Kidney (tissue), 14 donors: ENCODE measurements around the gene USP24. TPM values are rescaled to one million over a fixed set of nuclear protein-coding genes. Genes with fewer than 3 reads are reported as not detected.
A peak's percentile ranks its signal among the peaks of the same experiment; 100 is the strongest.

Source experiments
- DNase-seq, 5 donors: peaks; one replicate each; pipeline ENCODE4 v3.0.0-alpha.2; 2013 to 2020
- FAIRE-seq: peaks from 2 replicates; lab custom pipeline; 2012; peaks lifted over from hg19 to GRCh38; lab: Jason Lieb, UNC
- H3K27ac ChIP-seq, 2 donors: one replicate each; pipeline ENCODE4 v1.7.0; 2013; ENCODE audit warnings: low read depth in 2 of 2, low read length in 2 of 2, inconsistent platforms in 1 of 2
- H3K27me3 ChIP-seq: one replicate; pipeline ENCODE4 v1.7.1; 2013; ENCODE audit warnings: low read length, inconsistent platforms; ENCODE audit not compliant: control insufficient read depth, insufficient read depth
- H3K36me3 ChIP-seq, 3 donors: one replicate each; pipeline versions ENCODE4 v1.7.0 to v1.7.1; 2013; ENCODE audit warnings: low read length in 3 of 3, control low read depth in 1 of 3, inconsistent platforms in 1 of 3; ENCODE audit not compliant: insufficient read depth in 3 of 3, control insufficient read depth in 2 of 3
- H3K4me1 ChIP-seq, 3 donors: one replicate each; pipeline versions ENCODE4 v1.7.0 to v1.7.1; 2013; ENCODE audit warnings: low read length in 3 of 3, inconsistent platforms in 1 of 3, low read depth in 1 of 3; ENCODE audit not compliant: control insufficient read depth in 2 of 3, insufficient read depth in 2 of 3
- H3K4me3 ChIP-seq, 3 donors: one replicate each; pipeline versions ENCODE4 v1.7.0 to v1.8.1; 2013; ENCODE audit warnings: low read length in 3 of 3, control low read depth in 1 of 3, inconsistent platforms in 1 of 3
- H3K9ac ChIP-seq, 3 donors: one replicate each; pipeline versions ENCODE4 v1.7.0 to v1.7.1; 2013; ENCODE audit warnings: low read length in 3 of 3, control low read depth in 1 of 3, inconsistent platforms in 1 of 3
- H3K9me3 ChIP-seq, 3 donors: one replicate each; pipeline versions ENCODE4 v1.7.0 to v1.7.1; 2013; ENCODE audit warnings: low read length in 3 of 3, control low read depth in 1 of 3, inconsistent platforms in 1 of 3; ENCODE audit not compliant: control insufficient read depth in 2 of 3, insufficient read depth in 1 of 3
- CTCF ChIP-seq: IDR thresholded peaks from 3 replicates; pipeline ENCODE4 v1.5.1; 2012; ENCODE audit warnings: mild to moderate bottlenecking, moderate library complexity, borderline replicate concordance; ENCODE audit not compliant: insufficient read depth; ENCODE audit errors: extremely low read depth
- intact Hi-C: fragments of 100-400 bp; cut with DNase I; formaldehyde crosslinking; loops from one replicate; pipeline ENCODE4 v1.11.1; 2022
- polyA plus RNA-seq: library from polyadenylated mRNA; stranded (reverse); fragments of 350-450 nt; fragmentation: Illumina TruSeq; extraction: RNeasy Lipid Tissue Mini Kit (QIAGEN cat#74804); gene quantifications from one replicate; pipeline ENCODE4 v1.2.3, GENCODE V29; 2014; ENCODE audit warnings: low read depth, low replicate concordance; ENCODE audit not compliant: insufficient read depth
- total RNA-seq: library from RNA; stranded (reverse); fragmentation: NEBNext Ultra II Directional; extraction: Animal tissue kit (Norgen Biotek cat#: 25700); gene quantifications from one replicate; pipeline ENCODE4 v1.2.1, GENCODE V29; 2021
- donor health status: control.
- donor health status: control.
- donor health status: control.
- donor health status: control.
- donor health status: control.
- donor health status: DM: yes; HTN: yes; CAD: no.
- donor health status: Normal renal cell carcinoma (clear cell type).

The USP24 gene
- total and polyA plus RNA-seq, 2 donors from 2014 or later, result 10.1 to 49.2 TPM

DNA sequence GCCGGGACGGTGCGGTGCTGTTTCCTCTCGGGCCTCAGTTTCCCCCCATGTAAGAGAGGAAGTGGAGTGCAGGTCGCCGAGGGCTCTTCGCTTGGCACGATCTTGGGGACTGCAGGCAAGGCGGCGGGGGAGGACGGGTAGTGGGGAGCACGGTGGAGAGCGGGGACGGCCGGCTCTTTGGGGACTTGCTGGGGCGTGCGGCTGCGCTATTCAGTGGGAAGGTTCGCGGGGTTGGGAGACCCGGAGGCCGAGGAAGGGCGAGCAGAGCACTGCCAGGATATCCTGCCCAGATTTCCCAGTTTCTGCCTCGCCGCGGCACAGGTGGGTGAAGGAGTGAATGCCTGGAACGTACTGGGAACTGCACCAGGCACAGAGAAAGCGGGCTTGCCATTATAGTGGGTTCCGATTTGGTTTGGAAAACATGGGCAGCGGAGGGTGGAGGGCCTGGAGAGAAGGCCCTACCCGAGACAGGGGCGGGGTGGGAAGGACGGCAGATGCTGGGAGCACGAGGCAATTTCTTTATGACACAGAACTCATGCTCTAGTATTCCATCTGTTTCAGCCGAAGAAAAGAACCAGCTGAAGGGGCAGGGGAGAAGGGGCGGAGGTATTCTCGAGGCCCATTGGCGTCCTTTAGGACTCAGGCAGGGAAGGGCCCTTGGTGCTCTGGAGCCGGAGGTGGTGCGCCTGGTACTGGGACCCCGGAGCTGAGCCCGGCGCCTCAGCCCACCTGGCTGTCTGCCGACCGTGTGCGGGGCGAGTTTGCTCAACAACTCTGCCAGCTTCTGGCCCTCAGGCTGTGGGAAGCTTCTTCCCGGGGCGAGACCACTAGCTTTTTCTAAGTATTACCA, 174.9 kb downstream of the USP24 start:
- peak in 2 of 5 donors; percentile 29 to 34 for DNase-seq
- no peak overlapping the region for H3K4me3 ChIP-seq
- intact Hi-C loops, result no loop called here
- peaks cover 0 to 4% (median 0%) of the 10 kb centered on the region in 3 donors for H3K4me1 ChIP-seq
- no peak overlapping the region for H3K27ac ChIP-seq
- H3K27me3 ChIP-seq, result peaks cover 15% of the 10 kb centered on the region
- TF ChIP-seq CTCF, result no peak
- H3K36me3 ChIP-seq, result no peaks in the 10 kb centered on the region
- H3K9me3 ChIP-seq, result no peaks in the 10 kb centered on the region
- FAIRE-seq, result no peak
- H3K9ac ChIP-seq, result no peak overlapping the region

GRCh38 chr1:55039342-55040082, 175.7 kb downstream of the USP24 start, which contains the start of gene PCSK9:
PCSK9 (plus strand) TSS chr1:55039548; CDS start chr1:55039838, 290 bp downstream.
- peak in 4 of 5 donors; percentile 75 to 79 (median 76) for DNase-seq

DNA sequence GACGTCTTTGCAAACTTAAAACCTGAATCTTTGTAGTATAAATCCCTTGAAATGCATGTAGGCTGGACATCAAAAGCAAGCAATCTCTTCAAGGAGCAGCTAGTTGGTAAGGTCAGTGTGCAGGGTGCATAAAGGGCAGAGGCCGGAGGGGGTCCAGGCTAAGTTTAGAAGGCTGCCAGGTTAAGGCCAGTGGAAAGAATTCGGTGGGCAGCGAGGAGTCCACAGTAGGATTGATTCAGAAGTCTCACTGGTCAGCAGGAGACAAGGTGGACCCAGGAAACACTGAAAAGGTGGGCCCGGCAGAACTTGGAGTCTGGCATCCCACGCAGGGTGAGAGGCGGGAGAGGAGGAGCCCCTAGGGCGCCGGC, 176.2 kb downstream of the USP24 start:
- intact Hi-C loops, result no loop called here
- DNase-seq, result peak in 1 of 5 donors; percentile 7
- no peak overlapping the region for H3K4me3 ChIP-seq

More at GRCh38 chr1:55039342-55040082, 175.7 kb downstream of the USP24 start, which contains the start of gene PCSK9:
- peaks cover 16% of the 10 kb centered on the region for H3K27me3 ChIP-seq
- no peak within 1 kb of the TSS for H3K27ac ChIP-seq
- peak within 1 kb of the TSS in 1 of 3 donors; percentile 16 for H3K4me3 ChIP-seq
- no peaks in the 10 kb centered on the region for H3K36me3 ChIP-seq
- intact Hi-C loops, result no loop called here
- no peak for FAIRE-seq
- H3K4me1 ChIP-seq, result peaks cover 0 to 4% (median 0%) of the 10 kb centered on the region in 3 donors
- H3K9ac ChIP-seq, result no peak within 1 kb of the TSS
- TF ChIP-seq CTCF, result no peak
- no peaks in the 10 kb centered on the region for H3K9me3 ChIP-seq

More for the DNA sequence above, 176.2 kb downstream of the USP24 start:
- peaks cover 16% of the 10 kb centered on the region for H3K27me3 ChIP-seq
- TF ChIP-seq CTCF, result no peak
- no peaks in the 10 kb centered on the region for H3K36me3 ChIP-seq
- no peaks in the 10 kb centered on the region for H3K9me3 ChIP-seq
- FAIRE-seq, result no peak
- no peak overlapping the region for H3K9ac ChIP-seq
- H3K27ac ChIP-seq, result no peak overlapping the region
- peaks cover 0 to 4% (median 0%) of the 10 kb centered on the region in 3 donors for H3K4me1 ChIP-seq
